Measurements from ENCODE around the gene BCAS1. TPM values are rescaled to one million over a fixed set of nuclear protein-coding genes. Genes with fewer than 3 reads are reported as not detected.

BCAS1 gene
- total and polyA plus RNA-seq, 12 donors, result 0.03 TPM; not detected in 11

- no peak for ATAC-seq
- no peak overlapping the region for H3K27ac ChIP-seq
- H3K27me3 ChIP-seq, result peaks cover 0 to 16% (median 4%) of the 10 kb centered on the region in 7 donors
- no peak overlapping the region for H3K4me3 ChIP-seq
- no peaks in the 10 kb centered on the region for H3K9me3 ChIP-seq
- intact Hi-C loops (cut with DNase I), result no loop called here
- WGBS, 2 donors, result 86 to 91% methylated on average over 1 of the region's 1 CpG
- DNase-seq, result no peak
- peaks cover 0 to 3% (median 0%) of the 10 kb centered on the region in 9 donors for H3K4me1 ChIP-seq
- no peak for TF ChIP-seq CTCF (IDR thresholded peaks at IDR 0.05)
- no peaks in the 10 kb centered on the region for H3K36me3 ChIP-seq
Measured at GRCh38 chr20:54108817-54109216, 38.4 kb upstream of the BCAS1 start.

- Histone ChIP-seq H3K9me3 (no peaks in the 10 kb centered on the region), H3K4me3 (no peak overlapping the region), H3K27ac (no peak overlapping the region), H3K4me1 (peaks cover 0 to 3% (median 0%) of the 10 kb centered on the region in 9 donors), H3K36me3 (no peaks in the 10 kb centered on the region), H3K27me3 (peaks cover 0 to 18% (median 4%) of the 10 kb centered on the region in 7 donors)
- intact Hi-C loops (cut with DNase I), result no loop called here
- no peak for ATAC-seq
- no peak for TF ChIP-seq CTCF (IDR thresholded peaks at IDR 0.05)
- DNase-seq, result no peak
Measured at GRCh38 chr20:54108326-54108642, 37.9 kb upstream of the BCAS1 start.

GRCh38 chr20:54107600-54108325, 37.4 kb upstream of the BCAS1 start:
- Histone ChIP-seq H3K9me3 (no peaks in the 10 kb centered on the region), H3K4me3 (no peak overlapping the region), H3K27ac (no peak overlapping the region), H3K36me3 (no peaks in the 10 kb centered on the region), H3K27me3 (peaks cover 0 to 21% (median 0%) of the 10 kb centered on the region in 7 donors), H3K4me1 (peaks cover 0 to 3% (median 0%) of the 10 kb centered on the region in 9 donors)
- intact Hi-C loops (cut with DNase I), result no loop called here
- ATAC-seq (peak in 1 of 8 donors; percentile 17), DNase-seq (no peak)
- no peak for TF ChIP-seq CTCF (IDR thresholded peaks at IDR 0.05)
- 57 to 61% methylated on average over 7 of the region's 7 CpGs for WGBS, 2 donors

GRCh38 chr20:54107181-54107580, 36.8 kb upstream of the BCAS1 start:
- H3K4me1 ChIP-seq, result peaks cover 0 to 3% (median 0%) of the 10 kb centered on the region in 9 donors
- intact Hi-C loops (cut with DNase I), result no loop called here
- WGBS, 2 donors, result 75 to 84% methylated on average over 2 of the region's 2 CpGs
- no peaks in the 10 kb centered on the region for H3K9me3 ChIP-seq
- no peak overlapping the region for H3K27ac ChIP-seq
- no peaks in the 10 kb centered on the region for H3K36me3 ChIP-seq
- no peak for ATAC-seq
- DNase-seq, result no peak
- H3K4me3 ChIP-seq, result no peak overlapping the region
- TF ChIP-seq CTCF (IDR thresholded peaks at IDR 0.05), result no peak
- H3K27me3 ChIP-seq, result peaks cover 0 to 21% (median 0%) of the 10 kb centered on the region in 7 donors
